Measurements from ENCODE around the gene PLEKHG4B.
A peak's percentile ranks its signal among the peaks of the same experiment; 100 is the strongest.
"Not testable (repeated sequence)": the region's sequence is repeated elsewhere in the genome, so short reads cannot be mapped to it uniquely, and the experiment has no call there.

Gene PLEKHG4B

GRCh38 chr5:188488-189481, 96.8 kb downstream of the PLEKHG4B start:
- DNase-seq (ENCODE audit: low read depth in 2 of 2) = peak; percentile 78 to 79

GRCh38 chr5:189486-189885, 97.5 kb downstream of the PLEKHG4B start:
- DNase-seq (ENCODE audit: low read depth in 2 of 2) = no peak

GRCh38 chr5:189976-190365, 98.0 kb downstream of the PLEKHG4B start:
- DNase-seq (ENCODE audit: low read depth in 2 of 2) = no peak

- DNase-seq (ENCODE audit: low read depth in 2 of 2) = no peak
Observed at GRCh38 chr5:190366-191035, 98.5 kb downstream of the PLEKHG4B start.

GRCh38 chr5:191036-191948, 99.3 kb downstream of the PLEKHG4B start, which contains the start of gene LRRC14B:
Gene LRRC14B (plus strand): TSS chr5:191495. CDS start chr5:191539, 44 bp downstream.
- DNase-seq (ENCODE audit: low read depth in 2 of 2) = no peak

- no peak for DNase-seq (ENCODE audit: low read depth in 2 of 2)
Observed at GRCh38 chr5:191949-192690, 100.2 kb downstream of the PLEKHG4B start.

GRCh38 chr5:192691-192969, 100.7 kb downstream of the PLEKHG4B start:
- DNase-seq (ENCODE audit: low read depth in 2 of 2) = no peak

GRCh38 chr5:192970-193831, 101.2 kb downstream of the PLEKHG4B start:
- no peak for DNase-seq (ENCODE audit: low read depth in 2 of 2)

GRCh38 chr5:194102-194501, 102.1 kb downstream of the PLEKHG4B start:
- DNase-seq (ENCODE audit: low read depth in 2 of 2) = no peak

- no peak for DNase-seq (ENCODE audit: low read depth in 2 of 2)
Observed at GRCh38 chr5:194603-195209, 102.7 kb downstream of the PLEKHG4B start.

- no peak for DNase-seq (ENCODE audit: low read depth in 2 of 2)
Observed at GRCh38 chr5:195401-196160, 103.6 kb downstream of the PLEKHG4B start.

- no peak for DNase-seq (ENCODE audit: low read depth in 2 of 2)
Observed at GRCh38 chr5:196350-196749, 104.4 kb downstream of the PLEKHG4B start.

- DNase-seq (ENCODE audit: low read depth in 2 of 2) = not testable (repeated sequence)
Observed at GRCh38 chr5:197031-197430, 105.1 kb downstream of the PLEKHG4B start.

GRCh38 chr5:197892-198489, 106.0 kb downstream of the PLEKHG4B start:
- no peak for DNase-seq (ENCODE audit: low read depth in 2 of 2)

GRCh38 chr5:198516-199196, 106.7 kb downstream of the PLEKHG4B start:
- no peak for DNase-seq (ENCODE audit: low read depth in 2 of 2)

- DNase-seq (ENCODE audit: low read depth in 2 of 2) = no peak
Observed at GRCh38 chr5:199197-199949, 107.4 kb downstream of the PLEKHG4B start.

- DNase-seq (ENCODE audit: low read depth in 2 of 2) = no peak
Observed at GRCh38 chr5:199950-200645, 108.1 kb downstream of the PLEKHG4B start.

All from stimulated activated CD8-positive, alpha-beta memory T cell treated with anti-CD3 and anti-CD28 coated beads, Interleukin-15, amount 100 ng/mL, for 48 hours (primary cell).